HepG2 (cell line): Measurements from ENCODE around the gene SAMSN1. TPM values are rescaled to one million over a fixed set of nuclear protein-coding genes. Genes with fewer than 3 reads are reported as not detected.
A peak's percentile ranks its signal among the peaks of the same experiment; 100 is the strongest.

Source experiments
- ATAC-seq: fragments of 200-7000 bp; cut with Tn5 transposase; 3 replicates; pipeline ENCODE4 v1.9.1; 2020; ENCODE audit warnings: mild to moderate bottlenecking, moderate library complexity
- BruUV-seq: library from RNA; stranded (reverse); fragments of 400-500 nt; replicated peaks from 2 replicates; lab custom pipeline; 2021; lab: Mats Ljungman, UMichigan
- CTCF ChIA-PET: fragments of 300-600 bp; formaldehyde crosslinking; extraction: SDS; loops from one replicate; lab custom pipeline; 2021; ENCODE audit warnings: low total read pairs, inconsistent platforms, low intra/inter-chr PET ratio; lab: Yijun Ruan, JAX
- POLR2A ChIA-PET: fragments of 350-600 bp; sonication (Branson Sonifier 250); formaldehyde crosslinking; loops from one replicate; lab custom pipeline; 2020; ENCODE audit warnings: antibody characterized with exemption, inconsistent platforms; lab: Yijun Ruan, JAX
- DNase-seq: peaks from one replicate; pipeline ENCODE4 v3.0.0-alpha.2; 2015; ENCODE audit warnings: low spot score
- FAIRE-seq: peaks from 3 replicates; lab custom pipeline; 2011; peaks lifted over from hg19 to GRCh38; lab: Jason Lieb, UNC
- H2AFZ ChIP-seq: one replicate; pipeline ENCODE4 v1.6.1; 2011; ENCODE audit warnings: low read length, inconsistent platforms
- H3K27ac ChIP-seq: fragments of 300-600 bp; 3 replicates; pipeline ENCODE4 v1.8.0; 2011; ENCODE audit warnings: mixed run types, mild to moderate bottlenecking, mixed read lengths, low read length, inconsistent platforms; ENCODE audit not compliant: insufficient read depth; ENCODE audit errors: extremely low read length
- H3K27me3 ChIP-seq, 2 experiments: fragments of 200-600 bp in 1 of 2; 2 replicates in 1 of 2; 3 replicates in 1 of 2; pipeline versions ENCODE4 v1.6.0 to v1.8.0; 2011; ENCODE audit warnings: low read length in 2 of 2, mild to moderate bottlenecking in 2 of 2, moderate library complexity in 2 of 2, inconsistent platforms in 1 of 2; ENCODE audit not compliant: insufficient read depth in 2 of 2, control insufficient read depth in 1 of 2
- H3K36me3 ChIP-seq, 2 experiments: fragments of 200-600 bp in 1 of 2; replicated peaks in 1 of 2; 2 replicates in 1 of 2; 3 replicates in 1 of 2; pipeline versions ENCODE4 v1.5.1 to v1.8.0; 2011; ENCODE audit warnings: low read length in 2 of 2, inconsistent platforms in 1 of 2; ENCODE audit not compliant: insufficient read depth in 2 of 2, control insufficient read depth in 1 of 2
- H3K4me1 ChIP-seq: 2 replicates; pipeline ENCODE4 v1.5.1; 2012; ENCODE audit warnings: low read length, inconsistent platforms; ENCODE audit not compliant: insufficient read depth
- H3K4me2 ChIP-seq: 2 replicates; pipeline ENCODE4 v1.6.0; 2011; ENCODE audit warnings: low read depth, low read length, inconsistent platforms
- H3K4me3 ChIP-seq, 3 experiments: fragments of 200-600 bp in 1 of 3; sonication (generic), shearing (Covaris generic) in 1 of 3; replicated peaks in 1 of 3; 2 replicates each; pipeline ENCODE4 v1.5.1; 2011 to 2016; ENCODE audit warnings: low read length in 3 of 3, inconsistent platforms in 2 of 3, low read depth in 2 of 3, mild to moderate bottlenecking in 2 of 3, control low read depth in 1 of 3, mixed read lengths in 1 of 3; ENCODE audit not compliant: insufficient read depth in 1 of 3
- H3K79me2 ChIP-seq: one replicate; pipeline ENCODE4 v1.6.1; 2011; ENCODE audit warnings: low read length, inconsistent platforms; ENCODE audit not compliant: insufficient read depth
- H3K9ac ChIP-seq: 2 replicates; pipeline ENCODE4 v1.6.0; 2011; ENCODE audit warnings: mild to moderate bottlenecking, low read depth, low read length, inconsistent platforms; ENCODE audit not compliant: insufficient read depth
- H3K9me3 ChIP-seq: 2 replicates; pipeline ENCODE4 v1.5.1; 2012; ENCODE audit warnings: mild to moderate bottlenecking, low read length
- H4K20me1 ChIP-seq: 2 replicates; pipeline ENCODE4 v1.6.0; 2011; ENCODE audit warnings: inconsistent platforms, mild to moderate bottlenecking, low read length, moderate library complexity; ENCODE audit not compliant: insufficient read depth
- AGO2 ChIP-seq: fragments of 200-400 bp; formaldehyde crosslinking; optimal IDR thresholded peaks from 2 replicates; pipeline ENCODE3; 2017; ENCODE audit warnings: mild to moderate bottlenecking, low read depth, low read length, moderate library complexity
- KDM4B ChIP-seq: sonication (generic); formaldehyde crosslinking; IDR thresholded peaks from 2 replicates; pipeline ENCODE4 v1.4.0; 2020; ENCODE audit warnings: missing genetic modification reagents
- MED1 ChIP-seq: sonication (generic); formaldehyde crosslinking; IDR thresholded peaks from 2 replicates; pipeline ENCODE4 v1.4.0; 2020; ENCODE audit warnings: missing genetic modification reagents
- RAD51 ChIP-seq: fragments of 450-650 bp; IDR thresholded peaks from 2 replicates; pipeline ENCODE4 v1.6.1; 2016; ENCODE audit warnings: borderline replicate concordance
- SP2 ChIP-seq: sonication (generic); formaldehyde crosslinking; IDR thresholded peaks from 2 replicates; pipeline ENCODE4 v1.5.1; 2020; ENCODE audit warnings: mild to moderate bottlenecking, missing genetic modification reagents
- ZNF34 ChIP-seq: sonication (generic); formaldehyde crosslinking; IDR thresholded peaks from 2 replicates; pipeline ENCODE4 v1.4.0; 2020; ENCODE audit warnings: mild to moderate bottlenecking, missing genetic modification reagents, borderline replicate concordance
- WGBS: methylation state at CpG from one replicate; pipeline ENCODE4 v1.1.6; 2017; ENCODE audit warnings: low lambda C conversion rate; 5-methylcytosine and 5-hydroxymethylcytosine counted together
- in situ Hi-C: cut with HindIII; loops from 2 replicates; pipeline ENCODE4 v1.10.0; 2017; ENCODE audit warnings: low pct_unique_long_range_greater_than_20kb; ENCODE audit not compliant: extremely low pct_ligation_motif_present
- intact Hi-C: fragments of 100-400 bp; cut with micrococcal nuclease; formaldehyde crosslinking; loops from one replicate; pipeline ENCODE4 v1.10.0; 2022; ENCODE audit not compliant: unreplicated experiment
- polyA plus RNA-seq, 8 experiments: library from polyadenylated mRNA; depleted of rRNA in 3 of 8; stranded (reverse) in 7 of 8; unstranded in 1 of 8; fragments of >200 nt; fragmentation: Illumina TruSeq in 4 of 8; extraction: Trizol in 4 of 8; gene quantifications; 2 replicates each; pipeline versions ENCODE4 v1.2.1 to v1.2.3, GENCODE V29; 2011 to 2016; ENCODE audit warnings: low read depth in 4 of 8, missing spikeins in 1 of 8, mixed read lengths in 1 of 8; ENCODE audit not compliant: insufficient read depth in 1 of 8
- total RNA-seq, 5 experiments: library from RNA; depleted of rRNA; stranded (reverse); fragments of >200 nt; fragmentation: Illumina TruSeq; extraction: Trizol; gene quantifications; 2 replicates each; pipeline ENCODE4 v1.2.3, GENCODE V29; 2016; ENCODE audit warnings: low read depth in 1 of 5
- TF ChIP-seq, protein P1 (sequence below): IDR thresholded peaks from 2 replicates; pipeline ENCODE4 v1.6.1; 2016; ENCODE audit warnings: control low read depth
- TF ChIP-seq, protein P2 (sequence below): sonication (generic); formaldehyde crosslinking; IDR thresholded peaks from one replicate; pipeline ENCODE4 v1.5.1; 2020; ENCODE audit warnings: mild to moderate bottlenecking, missing genetic modification reagents; ENCODE audit errors: not compliant biosample characterization

SAMSN1 gene
- total and polyA plus RNA-seq, 2 of the 13 experiments (the other 11 are each of a cell fraction or from before 2014, with no cell fraction given), result 0.09 TPM; not detected in 1

DNA sequence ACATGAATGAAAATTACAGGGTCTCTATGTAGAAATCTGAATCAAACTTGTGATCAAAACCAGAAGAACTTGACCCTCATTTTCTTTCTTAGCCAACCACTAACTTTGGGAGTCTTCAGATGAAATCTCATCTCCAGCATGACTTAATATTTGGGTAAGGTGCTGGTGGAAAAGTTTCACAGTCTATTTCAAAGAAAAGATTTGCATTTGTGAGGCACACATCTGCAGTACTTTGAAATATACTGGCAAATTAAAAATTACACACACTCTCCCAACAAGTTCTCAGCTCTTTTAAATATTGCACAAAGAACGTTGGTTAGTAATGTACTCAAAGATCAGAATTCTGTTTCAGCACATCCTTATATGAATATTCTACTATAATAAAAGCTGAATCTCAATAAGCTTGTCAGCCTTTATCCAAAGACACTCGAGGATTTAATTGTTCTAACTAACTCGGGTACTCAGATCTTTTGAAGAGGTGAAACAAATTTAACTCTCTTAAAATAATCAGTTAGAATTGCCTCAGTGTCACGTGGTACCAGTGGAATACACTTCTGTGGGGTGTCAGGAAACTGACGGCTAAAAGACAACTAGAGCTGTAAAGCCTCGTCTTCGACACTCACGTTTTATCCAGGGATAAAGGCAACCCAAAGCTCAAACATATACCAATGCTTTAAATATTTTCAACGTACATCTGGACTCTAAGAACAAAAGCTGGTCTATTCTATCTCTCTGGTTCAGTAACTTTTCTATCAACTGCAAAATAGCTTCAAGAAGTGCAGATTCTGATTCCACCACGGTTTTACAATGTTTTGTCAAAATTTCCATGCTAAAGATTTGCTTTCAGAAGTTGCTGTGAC is 19.0 kb downstream of the SAMSN1 start:
- H2AFZ ChIP-seq, result no peak overlapping the region
- no peak overlapping the region for H3K4me3 ChIP-seq
- in situ Hi-C loops, result no loop called here
- BruUV-seq, result no TSS peak
- no peak overlapping the region for H3K4me2 ChIP-seq
- no peak overlapping the region for H3K27ac ChIP-seq
- ChIA-PET CTCF (no interaction called here), POLR2A (no interaction called here)
- WGBS, result 0% methylated on average over 10 of the region's 10 CpGs
- H3K9me3 ChIP-seq, result no peaks in the 10 kb centered on the region
- no peak for ATAC-seq
- no peaks in the 10 kb centered on the region for H3K4me1 ChIP-seq
- DNase-seq, result no peak
- TF ChIP-seq RAD51 (peak; percentile 53; the same call in 1 of the 2 replicates), SP2 (CRISPR knock-in tag) (no peak)
- no peaks in the 10 kb centered on the region for H3K27me3 ChIP-seq
- H4K20me1 ChIP-seq, result no peaks in the 10 kb centered on the region
- H3K9ac ChIP-seq, result no peak overlapping the region
- intact Hi-C loops, result no loop called here
- no peak for FAIRE-seq
- H3K36me3 ChIP-seq, result no peaks in the 10 kb centered on the region
- H3K79me2 ChIP-seq, result no peaks in the 10 kb centered on the region

DNA sequence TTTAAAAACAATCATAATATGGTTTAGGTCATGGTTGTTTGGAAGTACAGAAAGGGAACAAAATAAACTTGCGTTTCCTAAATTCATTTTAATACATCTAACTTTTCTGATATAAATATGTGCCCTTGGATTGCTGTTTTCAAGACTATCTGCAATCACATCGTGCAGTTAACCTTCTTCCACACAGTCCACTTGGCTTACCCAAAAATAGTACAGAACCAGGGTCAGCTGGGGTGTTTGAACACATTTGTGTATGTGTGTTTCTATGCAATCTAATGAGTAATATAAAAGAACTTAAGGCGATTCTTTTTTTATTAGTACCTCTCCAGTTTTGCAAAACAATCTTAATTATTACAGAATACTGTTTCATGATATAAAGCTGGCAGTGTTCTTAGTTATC is 19.9 kb downstream of the SAMSN1 start:
- DNase-seq (no peak), FAIRE-seq (no peak), ATAC-seq (no peak)
- H3K4me3 ChIP-seq, result no peak overlapping the region
- no peaks in the 10 kb centered on the region for H3K79me2 ChIP-seq
- in situ Hi-C loops (no loop called here), intact Hi-C loops (no loop called here)
- no peak overlapping the region for H2AFZ ChIP-seq
- no peak overlapping the region for H3K27ac ChIP-seq
- H4K20me1 ChIP-seq, result no peaks in the 10 kb centered on the region
- POLR2A ChIA-PET, result no interaction called here
- H3K36me3 ChIP-seq, result no peaks in the 10 kb centered on the region
- BruUV-seq, result no TSS peak
- H3K9ac ChIP-seq, result no peak overlapping the region
- CTCF ChIA-PET, result no interaction called here
- WGBS, result 0% methylated on average over 3 of the region's 3 CpGs
- no peak overlapping the region for H3K4me2 ChIP-seq
- no peaks in the 10 kb centered on the region for H3K27me3 ChIP-seq
- H3K9me3 ChIP-seq, result no peaks in the 10 kb centered on the region
- no peaks in the 10 kb centered on the region for H3K4me1 ChIP-seq
- TF ChIP-seq, protein P1, sequence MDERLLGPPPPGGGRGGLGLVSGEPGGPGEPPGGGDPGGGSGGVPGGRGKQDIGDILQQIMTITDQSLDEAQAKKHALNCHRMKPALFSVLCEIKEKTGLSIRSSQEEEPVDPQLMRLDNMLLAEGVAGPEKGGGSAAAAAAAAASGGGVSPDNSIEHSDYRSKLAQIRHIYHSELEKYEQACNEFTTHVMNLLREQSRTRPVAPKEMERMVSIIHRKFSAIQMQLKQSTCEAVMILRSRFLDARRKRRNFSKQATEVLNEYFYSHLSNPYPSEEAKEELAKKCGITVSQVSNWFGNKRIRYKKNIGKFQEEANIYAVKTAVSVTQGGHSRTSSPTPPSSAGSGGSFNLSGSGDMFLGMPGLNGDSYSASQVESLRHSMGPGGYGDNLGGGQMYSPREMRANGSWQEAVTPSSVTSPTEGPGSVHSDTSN, result no peak
- TF ChIP-seq KDM4B, result no peak
- no peak for TF ChIP-seq AGO2
- TF ChIP-seq, protein P2, sequence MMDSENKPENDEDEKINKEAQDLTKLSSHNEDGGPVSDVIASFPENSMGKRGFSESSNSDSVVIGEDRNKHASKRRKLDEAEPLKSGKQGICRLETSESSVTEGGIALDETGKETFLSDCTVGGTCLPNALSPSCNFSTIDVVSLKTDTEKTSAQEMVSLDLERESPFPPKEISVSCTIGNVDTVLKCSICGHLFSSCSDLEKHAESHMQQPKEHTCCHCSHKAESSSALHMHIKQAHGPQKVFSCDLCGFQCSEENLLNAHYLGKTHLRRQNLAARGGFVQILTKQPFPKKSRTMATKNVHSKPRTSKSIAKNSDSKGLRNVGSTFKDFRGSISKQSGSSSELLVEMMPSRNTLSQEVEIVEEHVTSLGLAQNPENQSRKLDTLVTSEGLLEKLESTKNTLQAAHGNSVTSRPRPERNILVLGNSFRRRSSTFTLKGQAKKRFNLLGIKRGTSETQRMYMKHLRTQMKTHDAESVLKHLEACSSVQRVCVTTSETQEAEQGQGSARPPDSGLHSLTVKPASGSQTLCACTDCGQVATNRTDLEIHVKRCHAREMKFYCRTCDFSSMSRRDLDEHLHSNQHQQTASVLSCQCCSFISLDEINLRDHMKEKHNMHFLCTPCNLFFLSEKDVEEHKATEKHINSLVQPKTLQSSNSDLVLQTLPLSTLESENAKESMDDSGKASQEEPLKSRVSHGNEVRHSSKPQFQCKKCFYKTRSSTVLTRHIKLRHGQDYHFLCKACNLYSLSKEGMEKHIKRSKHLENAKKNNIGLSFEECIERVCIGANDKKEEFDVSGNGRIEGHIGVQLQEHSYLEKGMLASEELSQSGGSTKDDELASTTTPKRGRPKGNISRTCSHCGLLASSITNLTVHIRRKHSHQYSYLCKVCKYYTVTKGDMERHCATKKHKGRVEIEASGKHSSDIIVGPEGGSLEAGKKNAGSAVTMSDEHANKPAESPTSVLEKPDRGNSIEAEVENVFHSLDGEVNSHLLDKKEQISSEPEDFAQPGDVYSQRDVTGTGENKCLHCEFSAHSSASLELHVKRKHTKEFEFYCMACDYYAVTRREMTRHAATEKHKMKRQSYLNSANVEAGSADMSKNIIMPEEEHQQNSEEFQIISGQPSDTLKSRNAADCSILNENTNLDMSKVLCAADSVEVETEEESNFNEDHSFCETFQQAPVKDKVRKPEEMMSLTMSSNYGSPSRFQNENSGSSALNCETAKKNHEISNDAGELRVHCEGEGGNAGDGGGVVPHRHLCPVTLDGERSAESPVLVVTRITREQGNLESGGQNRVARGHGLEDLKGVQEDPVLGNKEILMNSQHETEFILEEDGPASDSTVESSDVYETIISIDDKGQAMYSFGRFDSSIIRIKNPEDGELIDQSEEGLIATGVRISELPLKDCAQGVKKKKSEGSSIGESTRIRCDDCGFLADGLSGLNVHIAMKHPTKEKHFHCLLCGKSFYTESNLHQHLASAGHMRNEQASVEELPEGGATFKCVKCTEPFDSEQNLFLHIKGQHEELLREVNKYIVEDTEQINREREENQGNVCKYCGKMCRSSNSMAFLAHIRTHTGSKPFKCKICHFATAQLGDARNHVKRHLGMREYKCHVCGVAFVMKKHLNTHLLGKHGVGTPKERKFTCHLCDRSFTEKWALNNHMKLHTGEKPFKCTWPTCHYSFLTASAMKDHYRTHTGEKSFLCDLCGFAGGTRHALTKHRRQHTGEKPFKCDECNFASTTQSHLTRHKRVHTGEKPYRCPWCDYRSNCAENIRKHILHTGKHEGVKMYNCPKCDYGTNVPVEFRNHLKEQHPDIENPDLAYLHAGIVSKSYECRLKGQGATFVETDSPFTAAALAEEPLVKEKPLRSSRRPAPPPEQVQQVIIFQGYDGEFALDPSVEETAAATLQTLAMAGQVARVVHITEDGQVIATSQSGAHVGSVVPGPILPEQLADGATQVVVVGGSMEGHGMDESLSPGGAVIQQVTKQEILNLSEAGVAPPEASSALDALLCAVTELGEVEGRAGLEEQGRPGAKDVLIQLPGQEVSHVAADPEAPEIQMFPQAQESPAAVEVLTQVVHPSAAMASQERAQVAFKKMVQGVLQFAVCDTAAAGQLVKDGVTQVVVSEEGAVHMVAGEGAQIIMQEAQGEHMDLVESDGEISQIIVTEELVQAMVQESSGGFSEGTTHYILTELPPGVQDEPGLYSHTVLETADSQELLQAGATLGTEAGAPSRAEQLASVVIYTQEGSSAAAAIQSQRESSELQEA (CRISPR knock-in tag), result no peak
- TF ChIP-seq MED1, result no peak
- TF ChIP-seq ZNF34 (CRISPR knock-in tag), result no peak
